ENCODE results near the gene ARHGAP44.

ARHGAP44 gene

GRCh38 chr17:12953156-12953555 lies 163.9 kb downstream of the ARHGAP44 start:
- Histone ChIP-seq H3K9ac (ENCODE audit: low read length) (no peak overlapping the region), H3K4me3 (ENCODE audit: low read length) (no peak overlapping the region), H3K27me3 (ENCODE audit: control insufficient read depth, insufficient read depth, low read length) (no peaks in the 10 kb centered on the region), H3K27ac (ENCODE audit: low read depth, low read length) (no peak overlapping the region), H3K36me3 (ENCODE audit: control insufficient read depth, insufficient read depth, low read length) (peaks cover 13% of the 10 kb centered on the region), H3K4me1 (ENCODE audit: control insufficient read depth, insufficient read depth, low read length) (no peaks in the 10 kb centered on the region)

- Histone ChIP-seq H3K36me3 (ENCODE audit: control insufficient read depth, insufficient read depth, low read length) (peaks cover 8% of the 10 kb centered on the region), H3K4me1 (ENCODE audit: control insufficient read depth, insufficient read depth, low read length) (no peaks in the 10 kb centered on the region), H3K27me3 (ENCODE audit: control insufficient read depth, insufficient read depth, low read length) (no peaks in the 10 kb centered on the region), H3K4me3 (ENCODE audit: low read length) (no peak overlapping the region), H3K9ac (ENCODE audit: low read length) (no peak overlapping the region), H3K27ac (ENCODE audit: low read depth, low read length) (no peak overlapping the region)
Observed at GRCh38 chr17:12955521-12955920, 166.2 kb downstream of the ARHGAP44 start.

GRCh38 chr17:12958786-12959185 lies 169.5 kb downstream of the ARHGAP44 start:
- Histone ChIP-seq H3K36me3 (ENCODE audit: control insufficient read depth, insufficient read depth, low read length) (peaks cover 8% of the 10 kb centered on the region), H3K27me3 (ENCODE audit: control insufficient read depth, insufficient read depth, low read length) (no peaks in the 10 kb centered on the region), H3K4me3 (ENCODE audit: low read length) (no peak overlapping the region), H3K4me1 (ENCODE audit: control insufficient read depth, insufficient read depth, low read length) (no peaks in the 10 kb centered on the region), H3K27ac (ENCODE audit: low read depth, low read length) (no peak overlapping the region), H3K9ac (ENCODE audit: low read length) (no peak overlapping the region)

- H3K4me1 ChIP-seq (ENCODE audit: control insufficient read depth, insufficient read depth, low read length) = no peaks in the 10 kb centered on the region
- no peak overlapping the region for H3K4me3 ChIP-seq (ENCODE audit: low read length)
- H3K27ac ChIP-seq (ENCODE audit: low read depth, low read length) = no peak overlapping the region
- no peaks in the 10 kb centered on the region for H3K27me3 ChIP-seq (ENCODE audit: control insufficient read depth, insufficient read depth, low read length)
- H3K9ac ChIP-seq (ENCODE audit: low read length) = no peak overlapping the region
- H3K36me3 ChIP-seq (ENCODE audit: control insufficient read depth, insufficient read depth, low read length) = peaks cover 5% of the 10 kb centered on the region
Observed at GRCh38 chr17:12959441-12959840, 170.1 kb downstream of the ARHGAP44 start.

- Histone ChIP-seq H3K27ac (ENCODE audit: low read depth, low read length) (no peak overlapping the region), H3K36me3 (ENCODE audit: control insufficient read depth, insufficient read depth, low read length) (no peaks in the 10 kb centered on the region), H3K27me3 (ENCODE audit: control insufficient read depth, insufficient read depth, low read length) (no peaks in the 10 kb centered on the region), H3K4me3 (ENCODE audit: low read length) (no peak overlapping the region), H3K9ac (ENCODE audit: low read length) (no peak overlapping the region), H3K4me1 (ENCODE audit: control insufficient read depth, insufficient read depth, low read length) (no peaks in the 10 kb centered on the region)
Observed at GRCh38 chr17:12961655-12962054, 172.4 kb downstream of the ARHGAP44 start.

- H3K4me3 ChIP-seq (ENCODE audit: low read length) = no peak overlapping the region
- no peaks in the 10 kb centered on the region for H3K4me1 ChIP-seq (ENCODE audit: control insufficient read depth, insufficient read depth, low read length)
- H3K36me3 ChIP-seq (ENCODE audit: control insufficient read depth, insufficient read depth, low read length) = no peaks in the 10 kb centered on the region
- H3K27me3 ChIP-seq (ENCODE audit: control insufficient read depth, insufficient read depth, low read length) = no peaks in the 10 kb centered on the region
- no peak overlapping the region for H3K9ac ChIP-seq (ENCODE audit: low read length)
- no peak overlapping the region for H3K27ac ChIP-seq (ENCODE audit: low read depth, low read length)
Observed at GRCh38 chr17:12963505-12963904, 174.2 kb downstream of the ARHGAP44 start.

- no peak overlapping the region for H3K9ac ChIP-seq (ENCODE audit: low read length)
- H3K36me3 ChIP-seq (ENCODE audit: control insufficient read depth, insufficient read depth, low read length) = no peaks in the 10 kb centered on the region
- H3K27me3 ChIP-seq (ENCODE audit: control insufficient read depth, insufficient read depth, low read length) = no peaks in the 10 kb centered on the region
- no peaks in the 10 kb centered on the region for H3K4me1 ChIP-seq (ENCODE audit: control insufficient read depth, insufficient read depth, low read length)
- H3K4me3 ChIP-seq (ENCODE audit: low read length) = no peak overlapping the region
- H3K27ac ChIP-seq (ENCODE audit: low read depth, low read length) = no peak overlapping the region
Observed at GRCh38 chr17:12964162-12964561, 174.9 kb downstream of the ARHGAP44 start.

GRCh38 chr17:12964840-12965239 lies 175.5 kb downstream of the ARHGAP44 start:
- Histone ChIP-seq H3K9ac (ENCODE audit: low read length) (no peak overlapping the region), H3K27me3 (ENCODE audit: control insufficient read depth, insufficient read depth, low read length) (no peaks in the 10 kb centered on the region)

GRCh38 chr17:12965988-12966387 lies 176.7 kb downstream of the ARHGAP44 start:
- no peak overlapping the region for H3K9ac ChIP-seq (ENCODE audit: low read length)
- no peak overlapping the region for H3K27ac ChIP-seq (ENCODE audit: low read depth, low read length)
- H3K36me3 ChIP-seq (ENCODE audit: control insufficient read depth, insufficient read depth, low read length) = no peaks in the 10 kb centered on the region
- no peaks in the 10 kb centered on the region for H3K4me1 ChIP-seq (ENCODE audit: control insufficient read depth, insufficient read depth, low read length)
- no peak overlapping the region for H3K4me3 ChIP-seq (ENCODE audit: low read length)
- H3K27me3 ChIP-seq (ENCODE audit: control insufficient read depth, insufficient read depth, low read length) = no peaks in the 10 kb centered on the region

More at GRCh38 chr17:12964840-12965239, 175.5 kb downstream of the ARHGAP44 start:
- no peaks in the 10 kb centered on the region for H3K4me1 ChIP-seq (ENCODE audit: control insufficient read depth, insufficient read depth, low read length)
- no peaks in the 10 kb centered on the region for H3K36me3 ChIP-seq (ENCODE audit: control insufficient read depth, insufficient read depth, low read length)
- no peak overlapping the region for H3K27ac ChIP-seq (ENCODE audit: low read depth, low read length)
- H3K4me3 ChIP-seq (ENCODE audit: low read length) = no peak overlapping the region

- Histone ChIP-seq H3K27ac (ENCODE audit: low read depth, low read length) (no peak overlapping the region), H3K4me1 (ENCODE audit: control insufficient read depth, insufficient read depth, low read length) (no peaks in the 10 kb centered on the region), H3K36me3 (ENCODE audit: control insufficient read depth, insufficient read depth, low read length) (no peaks in the 10 kb centered on the region), H3K27me3 (ENCODE audit: control insufficient read depth, insufficient read depth, low read length) (no peaks in the 10 kb centered on the region), H3K4me3 (ENCODE audit: low read length) (no peak overlapping the region), H3K9ac (ENCODE audit: low read length) (no peak overlapping the region)
Observed at GRCh38 chr17:12966413-12966812, 177.1 kb downstream of the ARHGAP44 start.

- no peaks in the 10 kb centered on the region for H3K4me1 ChIP-seq (ENCODE audit: control insufficient read depth, insufficient read depth, low read length)
- no peaks in the 10 kb centered on the region for H3K36me3 ChIP-seq (ENCODE audit: control insufficient read depth, insufficient read depth, low read length)
- no peak overlapping the region for H3K9ac ChIP-seq (ENCODE audit: low read length)
- no peak overlapping the region for H3K27ac ChIP-seq (ENCODE audit: low read depth, low read length)
- H3K4me3 ChIP-seq (ENCODE audit: low read length) = no peak overlapping the region
- H3K27me3 ChIP-seq (ENCODE audit: control insufficient read depth, insufficient read depth, low read length) = no peaks in the 10 kb centered on the region
Observed at GRCh38 chr17:12967962-12968361, 178.7 kb downstream of the ARHGAP44 start.

GRCh38 chr17:12973496-12974004 lies 184.3 kb downstream of the ARHGAP44 start:
- H3K27me3 ChIP-seq (ENCODE audit: control insufficient read depth, insufficient read depth, low read length) = no peaks in the 10 kb centered on the region
- H3K9ac ChIP-seq (ENCODE audit: low read length) = no peak overlapping the region
- H3K4me3 ChIP-seq (ENCODE audit: low read length) = peak overlapping the region; percentile 59
- no peak overlapping the region for H3K27ac ChIP-seq (ENCODE audit: low read depth, low read length)
- peaks cover 3% of the 10 kb centered on the region for H3K4me1 ChIP-seq (ENCODE audit: control insufficient read depth, insufficient read depth, low read length)
- H3K36me3 ChIP-seq (ENCODE audit: control insufficient read depth, insufficient read depth, low read length) = no peaks in the 10 kb centered on the region

- Histone ChIP-seq H3K27me3 (ENCODE audit: control insufficient read depth, insufficient read depth, low read length) (no peaks in the 10 kb centered on the region), H3K4me3 (ENCODE audit: low read length) (peak overlapping the region; percentile 59), H3K9ac (ENCODE audit: low read length) (no peak overlapping the region), H3K27ac (ENCODE audit: low read depth, low read length) (no peak overlapping the region), H3K4me1 (ENCODE audit: control insufficient read depth, insufficient read depth, low read length) (peaks cover 3% of the 10 kb centered on the region), H3K36me3 (ENCODE audit: control insufficient read depth, insufficient read depth, low read length) (no peaks in the 10 kb centered on the region)
Observed at GRCh38 chr17:12974005-12974531, 184.8 kb downstream of the ARHGAP44 start.

All from rectal smooth muscle tissue (tissue), 1 donor.